ENCODE data around the gene ILKAP.

- TF ChIP-seq, protein P1, sequence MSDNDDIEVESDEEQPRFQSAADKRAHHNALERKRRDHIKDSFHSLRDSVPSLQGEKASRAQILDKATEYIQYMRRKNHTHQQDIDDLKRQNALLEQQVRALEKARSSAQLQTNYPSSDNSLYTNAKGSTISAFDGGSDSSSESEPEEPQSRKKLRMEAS (IDR thresholded peaks at IDR 0.05) = no peak
- TF ChIP-seq, protein P2, sequence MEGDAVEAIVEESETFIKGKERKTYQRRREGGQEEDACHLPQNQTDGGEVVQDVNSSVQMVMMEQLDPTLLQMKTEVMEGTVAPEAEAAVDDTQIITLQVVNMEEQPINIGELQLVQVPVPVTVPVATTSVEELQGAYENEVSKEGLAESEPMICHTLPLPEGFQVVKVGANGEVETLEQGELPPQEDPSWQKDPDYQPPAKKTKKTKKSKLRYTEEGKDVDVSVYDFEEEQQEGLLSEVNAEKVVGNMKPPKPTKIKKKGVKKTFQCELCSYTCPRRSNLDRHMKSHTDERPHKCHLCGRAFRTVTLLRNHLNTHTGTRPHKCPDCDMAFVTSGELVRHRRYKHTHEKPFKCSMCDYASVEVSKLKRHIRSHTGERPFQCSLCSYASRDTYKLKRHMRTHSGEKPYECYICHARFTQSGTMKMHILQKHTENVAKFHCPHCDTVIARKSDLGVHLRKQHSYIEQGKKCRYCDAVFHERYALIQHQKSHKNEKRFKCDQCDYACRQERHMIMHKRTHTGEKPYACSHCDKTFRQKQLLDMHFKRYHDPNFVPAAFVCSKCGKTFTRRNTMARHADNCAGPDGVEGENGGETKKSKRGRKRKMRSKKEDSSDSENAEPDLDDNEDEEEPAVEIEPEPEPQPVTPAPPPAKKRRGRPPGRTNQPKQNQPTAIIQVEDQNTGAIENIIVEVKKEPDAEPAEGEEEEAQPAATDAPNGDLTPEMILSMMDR (IDR thresholded peaks at IDR 0.05) = no peak
- no peak for TF ChIP-seq EP300 (IDR thresholded peaks at IDR 0.05)
- no peak for TF ChIP-seq PBX3 (IDR thresholded peaks at IDR 0.05)
- TF ChIP-seq MAFK (IDR thresholded peaks at IDR 0.05; ENCODE audit: partially characterized antibody) = no peak
- TF ChIP-seq PHF8 (IDR thresholded peaks at IDR 0.05; ENCODE audit: borderline replicate concordance, low read depth) = no peak
- no peak for TF ChIP-seq JUN (IDR thresholded peaks at IDR 0.05)
- no peak for TF ChIP-seq BCL3 (IDR thresholded peaks at IDR 0.05)
- no peak for TF ChIP-seq RFX5 (IDR thresholded peaks at IDR 0.05)
- no peak for TF ChIP-seq MYC (IDR thresholded peaks at IDR 0.05; ENCODE audit: borderline replicate concordance, low read length)
- no peak for TF ChIP-seq POLR2A (IDR thresholded peaks at IDR 0.05; ENCODE audit: low read length)
- no peak for TF ChIP-seq CHD2 (IDR thresholded peaks at IDR 0.05; ENCODE audit: low read length, partially characterized antibody)
- no peak for TF ChIP-seq NR3C1 (IDR thresholded peaks at IDR 0.05)
Measured at GRCh38 chr2:238235856-238236255, 32.4 kb upstream of the ILKAP start.
